SKM-1 treated with dmso at 0.1 percent for 144 hours (cell line): ENCODE results near the gene KANSL2.

ENCODE experiments used
- DNase-seq: peaks from one replicate; lab custom pipeline; 2025; ENCODE audit not compliant: unreplicated experiment; lab: John Stamatoyannopoulos, UW

The KANSL2 gene

DNA sequence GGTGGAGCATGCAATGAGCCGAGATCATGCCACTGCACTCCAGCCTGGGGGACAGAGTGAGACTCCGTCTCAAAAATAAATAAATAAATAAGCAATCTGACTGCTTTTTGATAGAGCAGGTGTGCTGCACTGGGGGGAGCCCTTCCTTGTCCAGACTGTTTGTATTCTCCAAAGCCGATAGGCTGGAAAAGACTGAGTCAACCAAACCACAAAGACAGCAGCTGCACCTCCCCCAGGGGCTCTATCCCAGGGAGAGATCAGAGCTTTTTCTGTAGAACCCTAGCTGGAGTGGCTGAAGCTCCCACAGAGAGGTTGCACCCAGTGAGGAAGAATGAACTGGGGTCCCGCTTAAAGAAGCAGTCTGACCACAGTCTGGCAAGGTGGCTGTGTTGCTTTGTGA lies 66.4 kb downstream of the KANSL2 start:
- DNase-seq = no peak

DNA sequence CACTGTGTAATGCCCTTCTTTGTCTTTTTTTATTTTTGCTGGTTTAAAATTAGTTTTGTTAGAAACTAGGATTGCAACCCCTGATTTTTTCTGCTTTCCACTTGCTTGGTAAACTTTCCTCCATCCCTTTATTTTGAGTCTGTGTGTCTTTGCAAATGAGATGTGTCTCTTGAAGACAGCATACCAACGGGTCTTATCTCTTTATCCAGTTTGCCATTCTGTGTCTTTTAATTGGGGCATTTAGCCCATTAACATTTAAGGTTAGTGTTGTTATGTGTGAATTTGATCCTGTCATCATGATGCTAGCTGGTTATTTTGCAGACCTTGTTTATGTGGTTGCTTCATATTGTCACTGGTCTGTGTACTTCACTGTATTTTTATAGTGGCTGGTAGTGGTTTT lies 68.7 kb downstream of the KANSL2 start:
- no peak for DNase-seq
